Activated CD8-positive, alpha-beta memory T cell treated with anti-CD3 and anti-CD28 coated beads, Interleukin-2, amount 50 U/mL, for 24 hours (primary cell): ENCODE results near the gene SP1.

Experiments
- DNase-seq: peaks from one replicate; pipeline ENCODE4 v3.0.0-alpha.2; 2020; ENCODE audit errors: extremely low read depth

The SP1 gene

GRCh38 chr12:53450936-53451335, 71.0 kb downstream of the SP1 start:
- no peak for DNase-seq

- DNase-seq = peak; percentile 90
Measured at GRCh38 chr12:53451661-53452158, 71.7 kb downstream of the SP1 start, which contains the start of gene PCBP2. Gene PCBP2 (plus strand): TSS chr12:53452102. CDS start chr12:53454801, 2,699 bp downstream.

GRCh38 chr12:53452159-53453077, 72.4 kb downstream of the SP1 start:
- DNase-seq = peak; percentile 46

DNA sequence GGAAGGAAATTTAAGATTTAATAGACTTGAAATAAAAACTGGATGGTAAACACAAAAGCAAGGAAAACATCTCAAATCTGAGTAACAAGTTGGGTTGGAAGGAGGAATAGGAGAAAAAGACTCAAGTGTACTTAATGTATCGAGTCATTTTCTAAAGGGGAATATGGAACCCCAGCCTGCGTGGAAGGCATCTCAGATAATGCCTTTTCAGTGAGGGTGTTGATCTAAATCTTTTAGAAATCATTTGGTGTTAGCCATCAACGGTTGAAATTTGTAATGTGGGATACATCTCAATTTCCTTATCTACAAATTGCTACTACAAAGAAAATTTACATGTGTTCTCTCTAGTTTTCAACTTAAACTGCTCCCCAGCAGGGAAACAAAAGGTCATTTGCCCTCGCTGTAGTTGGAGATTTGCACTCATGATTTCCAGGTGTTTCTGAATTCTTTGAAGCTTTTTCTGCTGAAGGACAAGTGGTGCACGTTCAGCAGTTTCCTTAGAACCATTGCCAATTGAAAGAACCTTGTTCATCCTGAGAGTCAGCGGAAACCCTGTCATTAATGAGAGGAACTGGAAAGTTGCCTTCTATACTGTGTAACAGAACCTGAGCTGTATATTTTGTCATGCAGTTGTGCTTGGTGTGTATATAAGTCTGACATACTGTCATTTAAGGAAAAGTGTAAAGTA, 74.1 kb downstream of the SP1 start:
- DNase-seq = no peak

GRCh38 chr12:53454707-53455106, 74.7 kb downstream of the SP1 start:
- no peak for DNase-seq

DNA sequence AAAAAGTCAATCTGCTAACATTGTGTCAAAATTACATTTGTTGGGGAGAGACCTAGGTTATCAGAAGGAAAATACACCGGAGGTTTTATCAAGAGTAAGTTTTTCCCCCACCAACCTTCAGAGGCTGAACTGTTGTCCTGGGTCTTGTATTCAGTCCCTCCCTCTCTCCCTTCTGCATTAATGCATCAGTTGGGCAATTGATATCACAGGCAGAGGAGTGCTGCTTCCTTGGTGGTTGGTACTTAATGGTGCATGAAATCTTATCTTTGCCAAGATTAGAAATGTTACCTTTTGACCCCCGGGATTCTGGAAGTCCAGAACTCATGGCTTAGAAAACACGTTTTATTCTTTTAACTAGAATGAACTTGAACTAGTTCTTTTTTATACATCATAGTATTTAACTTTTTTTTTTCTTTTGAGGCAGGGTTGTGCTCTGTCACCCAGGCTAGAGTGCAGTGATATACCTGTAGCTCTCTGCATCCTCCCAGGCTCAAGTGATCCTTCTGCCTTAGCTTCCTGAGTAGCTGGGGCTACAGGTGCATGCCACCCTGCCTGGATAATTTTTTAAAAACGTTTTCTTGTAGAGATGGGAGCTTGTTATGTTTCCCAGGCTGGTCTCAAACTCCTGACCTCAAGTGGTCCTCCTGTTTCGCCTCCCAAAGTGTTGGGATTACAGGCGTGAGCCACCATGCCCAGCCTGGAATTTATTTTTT, 76.8 kb downstream of the SP1 start:
- DNase-seq = no peak

DNA sequence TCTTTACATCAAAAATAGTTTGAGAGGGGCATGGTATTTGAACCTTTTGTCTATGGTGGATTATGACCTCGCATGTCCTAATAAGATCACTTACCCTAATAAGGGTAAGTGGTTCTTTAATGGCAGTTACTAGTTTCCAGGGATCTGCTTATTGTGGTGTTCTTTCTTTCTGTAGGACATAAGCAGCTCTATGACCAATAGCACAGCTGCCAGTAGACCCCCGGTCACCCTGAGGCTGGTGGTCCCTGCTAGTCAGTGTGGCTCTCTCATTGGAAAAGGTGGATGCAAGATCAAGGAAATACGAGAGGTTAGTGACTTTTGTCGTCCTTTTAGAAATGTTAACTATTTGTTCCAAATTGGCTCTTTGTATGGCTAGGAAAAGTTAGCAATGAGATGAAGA, 79.1 kb downstream of the SP1 start:
- DNase-seq = no peak

DNA sequence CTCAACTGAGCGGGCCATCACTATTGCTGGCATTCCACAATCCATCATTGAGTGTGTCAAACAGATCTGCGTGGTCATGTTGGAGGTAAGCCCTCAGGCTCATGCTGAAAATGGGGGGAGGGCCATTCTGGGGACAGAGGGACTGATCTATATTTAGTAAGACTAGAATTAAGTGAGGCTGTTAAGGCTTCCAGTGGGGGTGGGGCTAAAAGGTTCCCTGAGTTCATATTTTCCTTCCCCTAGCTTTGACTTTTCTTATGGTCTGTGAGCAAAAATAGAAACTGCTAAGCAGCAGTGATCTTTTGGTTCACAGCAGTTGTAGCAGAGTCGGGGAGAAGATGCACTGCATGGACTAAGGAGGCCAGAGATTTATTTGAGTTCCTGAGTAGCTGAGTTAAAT, 81.1 kb downstream of the SP1 start:
- DNase-seq = no peak

DNA sequence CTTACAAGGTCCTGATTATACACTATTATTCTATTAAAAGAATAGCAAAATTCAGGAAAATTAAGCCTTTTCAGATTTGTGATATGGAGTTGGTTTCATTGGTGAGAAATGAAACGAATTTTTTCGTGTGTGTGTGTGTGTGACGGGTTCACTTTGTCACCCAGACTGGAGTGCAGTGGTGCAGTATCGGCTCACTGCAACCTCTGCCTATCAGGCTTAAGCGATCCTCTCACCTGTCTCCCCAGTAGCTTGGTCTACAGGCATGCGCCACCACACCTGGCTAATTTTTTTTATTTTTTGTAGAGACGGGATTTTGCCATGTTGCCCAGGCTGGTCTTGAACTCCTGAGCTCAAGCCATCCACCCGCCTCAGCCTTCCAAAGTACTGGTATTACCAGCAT, 81.6 kb downstream of the SP1 start:
- no peak for DNase-seq

DNA sequence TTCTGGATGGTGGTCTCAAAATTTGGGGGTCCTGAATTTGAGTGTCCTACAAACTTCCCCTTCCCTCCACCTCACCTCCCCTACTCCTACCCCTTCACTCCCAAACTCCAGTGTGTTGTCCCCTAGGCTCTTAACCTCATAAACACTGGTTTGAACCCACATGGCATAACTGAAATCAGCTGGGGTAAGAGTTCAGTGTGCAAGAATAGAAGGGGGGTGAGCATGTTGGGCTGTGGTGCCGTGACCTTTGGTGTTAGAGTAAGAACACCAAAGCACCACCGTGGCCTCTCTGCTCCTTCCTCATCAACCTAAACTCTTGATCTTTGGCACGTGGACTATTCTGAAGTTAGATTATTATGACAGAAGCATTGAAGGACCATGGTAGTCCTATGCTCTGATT, 83.0 kb downstream of the SP1 start:
- no peak for DNase-seq

DNA sequence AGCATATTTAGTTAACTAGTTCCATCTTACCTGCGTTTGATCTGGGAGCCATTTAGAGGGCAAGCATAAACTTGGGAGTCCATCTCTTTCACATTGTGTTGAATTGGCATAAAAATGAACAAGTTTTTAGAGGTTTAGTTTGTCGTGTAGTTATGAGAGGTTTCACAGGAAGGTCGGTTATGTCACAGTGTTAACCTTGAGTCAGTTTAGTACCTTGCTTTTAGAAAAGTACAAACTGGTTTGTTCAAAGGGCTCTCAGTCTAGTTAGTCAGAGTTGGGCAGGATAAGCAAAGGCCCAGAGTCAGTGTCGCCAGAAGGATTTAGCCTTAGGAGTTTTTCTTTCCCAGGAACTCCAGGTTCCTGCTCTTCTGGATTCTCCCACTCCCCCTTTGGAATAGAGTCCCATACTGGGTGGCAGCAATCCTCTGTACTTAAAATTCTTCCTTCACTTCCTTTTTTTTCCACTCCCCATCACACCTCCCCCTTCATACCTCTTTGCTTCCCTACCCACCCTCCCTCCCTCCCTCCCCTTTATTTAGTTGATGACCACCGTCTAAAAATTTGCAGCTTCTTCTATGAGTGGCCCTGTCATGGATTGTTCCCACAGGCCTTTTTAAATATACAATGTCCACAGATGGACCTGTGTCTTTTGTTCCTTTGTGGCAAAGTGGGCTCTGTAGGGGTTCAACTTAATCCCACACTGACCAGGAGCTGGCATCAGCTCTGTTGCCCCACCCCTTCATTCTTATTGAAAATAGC, 84.0 kb downstream of the SP1 start:
- DNase-seq = no peak

- no peak for DNase-seq
Measured at GRCh38 chr12:53464685-53465418, 84.9 kb downstream of the SP1 start.

- DNase-seq = no peak
Measured at GRCh38 chr12:53465679-53466078, 85.7 kb downstream of the SP1 start.
